ENCODE measurements around the gene CCND2.

DNA sequence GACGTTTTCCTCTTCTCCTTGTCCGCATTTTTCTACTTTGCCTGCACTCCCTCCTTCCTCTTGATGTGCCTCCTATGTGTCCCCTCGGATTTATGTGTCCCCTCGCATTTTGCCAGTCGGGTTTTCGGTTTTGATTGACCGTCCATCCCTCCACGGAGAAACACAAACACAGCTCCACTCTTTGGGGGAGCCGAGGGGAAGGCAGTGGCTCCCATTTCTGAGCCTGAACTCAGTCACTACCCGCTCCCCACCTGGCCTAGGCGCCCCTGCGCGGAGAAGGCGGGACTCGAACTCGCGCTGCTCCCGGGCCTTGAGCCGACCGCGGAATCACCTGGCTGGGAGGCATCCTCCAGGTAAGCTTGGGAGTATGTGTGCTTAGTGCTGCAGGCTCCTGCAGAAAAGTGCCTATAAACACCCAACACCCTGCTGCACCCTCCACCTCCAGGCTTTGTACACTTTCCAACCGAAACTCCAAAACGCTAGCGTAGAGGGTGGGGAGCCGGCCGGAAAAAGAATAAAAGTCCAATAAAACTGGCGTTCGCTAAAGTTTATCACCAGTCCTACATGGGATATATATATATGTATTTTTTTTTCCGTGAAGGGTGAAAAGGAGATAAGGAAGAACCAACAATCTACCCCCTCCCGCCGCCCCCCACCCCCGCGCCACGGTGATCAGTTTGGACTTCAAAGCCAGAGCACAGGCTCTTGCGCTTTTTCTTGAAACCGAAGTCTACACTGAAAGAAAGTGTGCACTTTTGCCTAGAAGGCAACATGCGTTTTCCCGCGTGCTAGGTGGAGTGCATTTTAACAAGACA is 3.3 kb upstream of the CCND2 start:
- TF ChIP-seq CTCF (IDR thresholded peaks at IDR 0.05): no peak
- TF ChIP-seq POLR2A (IDR thresholded peaks at IDR 0.05): no peak
